CD4-positive, alpha-beta memory T cell (primary cell): ENCODE measurements around the gene TH. TPM values are rescaled to one million over a fixed set of nuclear protein-coding genes. Genes with fewer than 3 reads are reported as not detected.

Experiments used
- CTCF ChIA-PET: fragments of 350-600 bp; sonication (Branson Sonifier 250); formaldehyde crosslinking; loops from one replicate; lab custom pipeline; 2021; ENCODE audit warnings: inconsistent platforms; ENCODE audit not compliant: partially characterized antibody; lab: Charles Lee
- POLR2A ChIA-PET: fragments of 350-600 bp; sonication (Branson Sonifier 250); formaldehyde crosslinking; loops from one replicate; lab custom pipeline; 2021; ENCODE audit not compliant: partially characterized antibody; lab: Charles Lee
- DNase-seq, 5 donors: peaks; one replicate each; pipeline versions ENCODE4 v3.0.0 to v3.0.0-alpha.2; 2020 to 2022; ENCODE audit warnings: mixed read lengths in 1 of 5
- H3K27ac ChIP-seq: one replicate; pipeline ENCODE4 v1.7.0; 2013; ENCODE audit warnings: low read depth, low read length
- H3K27me3 ChIP-seq: 2 replicates; pipeline ENCODE4 v1.7.0; 2013; ENCODE audit warnings: mild to moderate bottlenecking, low read length, moderate library complexity; ENCODE audit not compliant: insufficient read depth
- H3K36me3 ChIP-seq: 2 replicates; pipeline ENCODE4 v1.7.0; 2013; ENCODE audit warnings: mild to moderate bottlenecking, low read length, moderate library complexity; ENCODE audit not compliant: insufficient read depth
- H3K4me1 ChIP-seq: 2 replicates; pipeline ENCODE4 v1.7.0; 2013; ENCODE audit warnings: mild to moderate bottlenecking, low read length, moderate library complexity; ENCODE audit not compliant: insufficient read depth
- H3K4me3 ChIP-seq, 2 donors: one replicate each; pipeline ENCODE4 v1.7.0; 2013; ENCODE audit warnings: low read length in 2 of 2, mild to moderate bottlenecking in 1 of 2
- H3K9me3 ChIP-seq, 2 donors: one replicate each; pipeline ENCODE4 v1.7.0; 2013; ENCODE audit warnings: low read length in 2 of 2, control low read depth in 1 of 2; ENCODE audit not compliant: control insufficient read depth in 1 of 2
- H3K27ac Mint-ChIP-seq, 7 donors: one replicate each; pipeline ENCODE4 v1.8.0; 2020 to 2021; ENCODE audit warnings: mixed read lengths in 7 of 7, mild to moderate bottlenecking in 6 of 7, inconsistent platforms in 3 of 7, moderate library complexity in 3 of 7
- H3K27me3 Mint-ChIP-seq, 2 donors: one replicate each; pipeline ENCODE4 v1.8.0; 2020 to 2021; ENCODE audit warnings: mixed read lengths in 2 of 2
- H3K36me3 Mint-ChIP-seq, 2 donors: one replicate each; pipeline ENCODE4 v1.8.0; 2020 to 2021; ENCODE audit warnings: mixed read lengths in 2 of 2, inconsistent platforms in 1 of 2, mild to moderate bottlenecking in 1 of 2
- H3K4me1 Mint-ChIP-seq, 4 donors: one replicate each; pipeline ENCODE4 v1.8.0; 2020 to 2021; ENCODE audit warnings: mixed read lengths in 4 of 4, mild to moderate bottlenecking in 1 of 4
- H3K4me3 Mint-ChIP-seq, 8 donors: one replicate each; pipeline ENCODE4 v1.8.0; 2020 to 2021; ENCODE audit warnings: mixed read lengths in 8 of 8, mild to moderate bottlenecking in 7 of 8, moderate library complexity in 6 of 8, inconsistent platforms in 3 of 8
- H3K9me3 Mint-ChIP-seq, 8 donors: one replicate each; pipeline ENCODE4 v1.8.0; 2020 to 2021; ENCODE audit warnings: mixed read lengths in 8 of 8, mild to moderate bottlenecking in 5 of 8, inconsistent platforms in 3 of 8, moderate library complexity in 1 of 8
- intact Hi-C: fragments of 100-400 bp; cut with micrococcal nuclease; formaldehyde crosslinking; loops from one replicate; pipeline ENCODE4 v1.15.1; 2023
- polyA plus RNA-seq, 2 donors: library from polyadenylated mRNA; unstranded; fragments of 300-500 nt; fragmentation: Illumina TruSeq; gene quantifications; one replicate each; pipeline ENCODE4 v1.2.3, GENCODE V29; 2021
- total RNA-seq, 2 experiments: library from RNA; stranded (reverse); gene quantifications; one replicate each; pipeline ENCODE4 v1.2.3, GENCODE V29; 2021

The TH gene
- total and polyA plus RNA-seq, 4 experiments from 2014 or later, result not detected

- no peaks in the 10 kb centered on the region for H3K36me3 Mint-ChIP-seq
- Histone ChIP-seq H3K9me3 (no peaks in the 10 kb centered on the region), H3K27me3 (peaks cover 8% of the 10 kb centered on the region), H3K4me1 (no peaks in the 10 kb centered on the region), H3K27ac (no peak overlapping the region), H3K4me3 (no peak overlapping the region), H3K36me3 (no peaks in the 10 kb centered on the region)
- intact Hi-C loops, result no loop called here
- peaks cover 0 to 9% (median 1%) of the 10 kb centered on the region in 4 donors for H3K4me1 Mint-ChIP-seq
- no peak for DNase-seq
- peaks cover 21 to 34% of the 10 kb centered on the region in 2 donors for H3K27me3 Mint-ChIP-seq
- peak overlapping the region in 1 of 7 donors; percentile 48 for H3K27ac Mint-ChIP-seq
- no peak overlapping the region for H3K4me3 Mint-ChIP-seq
- ChIA-PET POLR2A (no interaction called here), CTCF (no interaction called here)
- peaks cover 0 to 3% (median 0%) of the 10 kb centered on the region in 8 donors for H3K9me3 Mint-ChIP-seq
These were observed 40.0 kb downstream of the TH start for GRCh38 chr11:2131371-2132236.

GRCh38 chr11:2130881-2131352 lies 40.7 kb downstream of the TH start:
- Histone ChIP-seq H3K4me3 (no peak overlapping the region), H3K27ac (no peak overlapping the region), H3K9me3 (no peaks in the 10 kb centered on the region), H3K36me3 (no peaks in the 10 kb centered on the region), H3K4me1 (no peaks in the 10 kb centered on the region), H3K27me3 (peaks cover 1% of the 10 kb centered on the region)
- POLR2A ChIA-PET, result no interaction called here
- Mint-ChIP-seq H3K27me3 (peaks cover 16 to 27% of the 10 kb centered on the region in 2 donors), H3K27ac (no peak overlapping the region), H3K9me3 (peaks cover 0 to 3% (median 0%) of the 10 kb centered on the region in 8 donors), H3K36me3 (no peaks in the 10 kb centered on the region), H3K4me1 (peaks cover 0 to 2% (median under 1%) of the 10 kb centered on the region in 4 donors), H3K4me3 (no peak overlapping the region)
- no peak for DNase-seq
- intact Hi-C loops, result no loop called here
- CTCF ChIA-PET, result no interaction called here

GRCh38 chr11:2129699-2130366 lies 41.8 kb downstream of the TH start:
- ChIA-PET POLR2A (no interaction called here), CTCF (no interaction called here)
- Mint-ChIP-seq H3K27me3 (peaks cover 14 to 25% of the 10 kb centered on the region in 2 donors), H3K4me3 (no peak overlapping the region), H3K27ac (no peak overlapping the region), H3K36me3 (no peaks in the 10 kb centered on the region), H3K4me1 (peaks cover 0 to 1% (median 0%) of the 10 kb centered on the region in 4 donors), H3K9me3 (peaks cover 0 to 3% (median 0%) of the 10 kb centered on the region in 8 donors)
- H3K4me1 ChIP-seq, result no peaks in the 10 kb centered on the region
- no peaks in the 10 kb centered on the region for H3K27me3 ChIP-seq
- no peak overlapping the region for H3K27ac ChIP-seq
- H3K36me3 ChIP-seq, result no peaks in the 10 kb centered on the region
- no peaks in the 10 kb centered on the region for H3K9me3 ChIP-seq
- no peak for DNase-seq
- H3K4me3 ChIP-seq, result no peak overlapping the region
- intact Hi-C loops, result no loop called here

- Histone ChIP-seq H3K9me3 (no peaks in the 10 kb centered on the region), H3K36me3 (no peaks in the 10 kb centered on the region), H3K27ac (no peak overlapping the region), H3K27me3 (no peaks in the 10 kb centered on the region), H3K4me3 (no peak overlapping the region), H3K4me1 (no peaks in the 10 kb centered on the region)
- no peak overlapping the region for H3K4me3 Mint-ChIP-seq
- peaks cover 16 to 27% of the 10 kb centered on the region in 2 donors for H3K27me3 Mint-ChIP-seq
- peaks cover 0 to 1% (median 0%) of the 10 kb centered on the region in 4 donors for H3K4me1 Mint-ChIP-seq
- H3K36me3 Mint-ChIP-seq, result no peaks in the 10 kb centered on the region
- DNase-seq, result no peak
- intact Hi-C loops, result no loop called here
- H3K27ac Mint-ChIP-seq, result no peak overlapping the region
- peaks cover 0 to 3% (median 0%) of the 10 kb centered on the region in 8 donors for H3K9me3 Mint-ChIP-seq
- POLR2A ChIA-PET, result no interaction called here
- CTCF ChIA-PET, result no interaction called here
These were observed 42.3 kb downstream of the TH start for GRCh38 chr11:2129308-2129698.

GRCh38 chr11:2128511-2129307 lies 42.9 kb downstream of the TH start:
- Histone ChIP-seq H3K4me1 (no peaks in the 10 kb centered on the region), H3K36me3 (no peaks in the 10 kb centered on the region), H3K9me3 (no peaks in the 10 kb centered on the region), H3K27me3 (no peaks in the 10 kb centered on the region), H3K4me3 (no peak overlapping the region), H3K27ac (no peak overlapping the region)
- Mint-ChIP-seq H3K27ac (no peak overlapping the region), H3K4me3 (no peak overlapping the region), H3K4me1 (peaks cover 0 to 1% (median 0%) of the 10 kb centered on the region in 4 donors), H3K27me3 (peaks cover 16 to 28% of the 10 kb centered on the region in 2 donors), H3K9me3 (peaks cover 0 to 3% (median 0%) of the 10 kb centered on the region in 8 donors), H3K36me3 (no peaks in the 10 kb centered on the region)
- CTCF ChIA-PET, result no interaction called here
- POLR2A ChIA-PET, result no interaction called here
- no peak for DNase-seq
- intact Hi-C loops, result no loop called here

- Histone ChIP-seq H3K4me3 (no peak overlapping the region), H3K9me3 (no peaks in the 10 kb centered on the region), H3K4me1 (no peaks in the 10 kb centered on the region), H3K27ac (no peak overlapping the region), H3K36me3 (no peaks in the 10 kb centered on the region), H3K27me3 (no peaks in the 10 kb centered on the region)
- Mint-ChIP-seq H3K36me3 (no peaks in the 10 kb centered on the region), H3K9me3 (peaks cover 0 to 3% (median 0%) of the 10 kb centered on the region in 8 donors), H3K4me1 (peaks cover 0 to 1% (median 0%) of the 10 kb centered on the region in 4 donors), H3K27me3 (peaks cover 14 to 31% of the 10 kb centered on the region in 2 donors), H3K27ac (no peak overlapping the region), H3K4me3 (no peak overlapping the region)
- ChIA-PET CTCF (no interaction called here), POLR2A (no interaction called here)
- intact Hi-C loops, result no loop called here
- DNase-seq, result no peak
These were observed 43.5 kb downstream of the TH start for GRCh38 chr11:2128130-2128510.
